Measurements from ENCODE around the gene PNMA6E.
"Not testable (repeated sequence)": the region's sequence is repeated elsewhere in the genome, so short reads cannot be mapped to it uniquely, and the experiment has no call there.

- not testable (repeated sequence) for TF ChIP-seq SP1 (IDR thresholded peaks at IDR 0.05); SP1 (CRISPR knock-in tag; IDR thresholded peaks at IDR 0.05); ZNF777 (CRISPR knock-in tag; IDR thresholded peaks at IDR 0.05); ZFP90 (CRISPR knock-in tag; IDR thresholded peaks at IDR 0.05; ENCODE audit: borderline replicate concordance); SAFB2 (CRISPR knock-in tag; IDR thresholded peaks at IDR 0.05; ENCODE audit: borderline replicate concordance, low read depth)
Observed at GRCh38 chrX:153404333-153404732, 3.2 kb upstream of the PNMA6E start.

All from HepG2 (cell line).